Medulla oblongata (tissue), 1 donor: ENCODE measurements around the gene TBCE.
"Not testable (repeated sequence)": the region's sequence is repeated elsewhere in the genome, so short reads cannot be mapped to it uniquely, and the experiment has no call there.

Experiments used
- DNase-seq: peaks from one replicate; pipeline ENCODE4 v3.0.0-alpha.2; 2015; ENCODE audit errors: extremely low spot score

The TBCE gene

GRCh38 chr1:235357485-235358373 lies 9.5 kb upstream of the TBCE start:
- DNase-seq = no peak

- no peak for DNase-seq
Observed at GRCh38 chr1:235358899-235359298, 8.3 kb upstream of the TBCE start.

GRCh38 chr1:235364189-235364588 lies 3.0 kb upstream of the TBCE start:
- DNase-seq = not testable (repeated sequence)

- no peak for DNase-seq
Observed at GRCh38 chr1:235366286-235366685, 941 bp upstream of the TBCE start.

GRCh38 chr1:235368428-235368827 lies 1.2 kb downstream of the TBCE start:
- DNase-seq = no peak

- DNase-seq = no peak
Observed at GRCh38 chr1:235369802-235370201, 2.6 kb downstream of the TBCE start.

GRCh38 chr1:235375919-235376605 lies 8.8 kb downstream of the TBCE start:
- DNase-seq = no peak

- DNase-seq = not testable (repeated sequence)
Observed at GRCh38 chr1:235378134-235378735, 11.0 kb downstream of the TBCE start.

- DNase-seq = not testable (repeated sequence)
Observed at GRCh38 chr1:235381955-235382739, 14.9 kb downstream of the TBCE start.

- not testable (repeated sequence) for DNase-seq
Observed at GRCh38 chr1:235385633-235386032, 18.4 kb downstream of the TBCE start.

GRCh38 chr1:235391874-235392273 lies 24.6 kb downstream of the TBCE start:
- DNase-seq = no peak

- no peak for DNase-seq
Observed at GRCh38 chr1:235397733-235398132, 30.5 kb downstream of the TBCE start.

- DNase-seq = no peak
Observed at GRCh38 chr1:235399661-235400060, 32.4 kb downstream of the TBCE start.

GRCh38 chr1:235401251-235401650 lies 34.0 kb downstream of the TBCE start:
- no peak for DNase-seq

- DNase-seq = no peak
Observed at GRCh38 chr1:235402457-235403200, 35.4 kb downstream of the TBCE start.

- no peak for DNase-seq
Observed at GRCh38 chr1:235403593-235403992, 36.4 kb downstream of the TBCE start.

- no peak for DNase-seq
Observed at GRCh38 chr1:235404190-235404589, 37.0 kb downstream of the TBCE start.

GRCh38 chr1:235407419-235407818 lies 40.2 kb downstream of the TBCE start:
- no peak for DNase-seq

- no peak for DNase-seq
Observed at GRCh38 chr1:235408503-235408960, 41.3 kb downstream of the TBCE start.

- DNase-seq = no peak
Observed at GRCh38 chr1:235409042-235409820, 42.0 kb downstream of the TBCE start.
